Measurements from ENCODE around the gene INAVA.

DNA sequence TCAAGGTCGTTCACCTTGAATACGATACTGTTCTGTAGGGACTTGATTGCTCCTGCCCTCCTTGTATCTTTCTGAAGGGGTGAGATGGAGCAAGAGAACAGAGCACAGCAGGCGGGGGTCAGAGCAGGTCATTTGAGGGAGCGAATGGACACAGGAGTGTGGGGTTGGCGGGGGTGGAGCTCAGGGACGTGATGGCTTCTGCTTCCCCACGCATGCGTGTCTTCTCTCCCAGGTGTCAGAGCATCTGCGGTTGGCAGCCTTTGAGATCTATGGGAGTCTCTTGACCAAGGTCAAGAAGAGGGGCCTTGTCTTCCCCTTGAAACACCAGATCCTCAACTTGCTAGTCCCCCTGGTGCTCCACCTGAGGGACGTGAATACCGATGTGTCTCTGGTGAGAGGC lies 63.9 kb downstream of the INAVA start:
- TF ChIP-seq, protein P1, sequence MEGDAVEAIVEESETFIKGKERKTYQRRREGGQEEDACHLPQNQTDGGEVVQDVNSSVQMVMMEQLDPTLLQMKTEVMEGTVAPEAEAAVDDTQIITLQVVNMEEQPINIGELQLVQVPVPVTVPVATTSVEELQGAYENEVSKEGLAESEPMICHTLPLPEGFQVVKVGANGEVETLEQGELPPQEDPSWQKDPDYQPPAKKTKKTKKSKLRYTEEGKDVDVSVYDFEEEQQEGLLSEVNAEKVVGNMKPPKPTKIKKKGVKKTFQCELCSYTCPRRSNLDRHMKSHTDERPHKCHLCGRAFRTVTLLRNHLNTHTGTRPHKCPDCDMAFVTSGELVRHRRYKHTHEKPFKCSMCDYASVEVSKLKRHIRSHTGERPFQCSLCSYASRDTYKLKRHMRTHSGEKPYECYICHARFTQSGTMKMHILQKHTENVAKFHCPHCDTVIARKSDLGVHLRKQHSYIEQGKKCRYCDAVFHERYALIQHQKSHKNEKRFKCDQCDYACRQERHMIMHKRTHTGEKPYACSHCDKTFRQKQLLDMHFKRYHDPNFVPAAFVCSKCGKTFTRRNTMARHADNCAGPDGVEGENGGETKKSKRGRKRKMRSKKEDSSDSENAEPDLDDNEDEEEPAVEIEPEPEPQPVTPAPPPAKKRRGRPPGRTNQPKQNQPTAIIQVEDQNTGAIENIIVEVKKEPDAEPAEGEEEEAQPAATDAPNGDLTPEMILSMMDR (IDR thresholded peaks at IDR 0.05): no peak
- TF ChIP-seq JUN (CRISPR knock-in tag; IDR thresholded peaks at IDR 0.05) (no peak), MYBL2 (CRISPR knock-in tag; IDR thresholded peaks at IDR 0.05) (no peak)
- TF ChIP-seq, protein P2, sequence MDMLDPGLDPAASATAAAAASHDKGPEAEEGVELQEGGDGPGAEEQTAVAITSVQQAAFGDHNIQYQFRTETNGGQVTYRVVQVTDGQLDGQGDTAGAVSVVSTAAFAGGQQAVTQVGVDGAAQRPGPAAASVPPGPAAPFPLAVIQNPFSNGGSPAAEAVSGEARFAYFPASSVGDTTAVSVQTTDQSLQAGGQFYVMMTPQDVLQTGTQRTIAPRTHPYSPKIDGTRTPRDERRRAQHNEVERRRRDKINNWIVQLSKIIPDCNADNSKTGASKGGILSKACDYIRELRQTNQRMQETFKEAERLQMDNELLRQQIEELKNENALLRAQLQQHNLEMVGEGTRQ (CRISPR knock-in tag; IDR thresholded peaks at IDR 0.05): no peak

Data from WTC11 (cell line).